HG02943 (cell line): ENCODE data around the gene GPR12.
"Not testable (repeated sequence)": the region's sequence is repeated elsewhere in the genome, so short reads cannot be mapped to it uniquely, and the experiment has no call there.

Experiments
- ATAC-seq: cut with Tn5 transposase; IDR thresholded peaks from one replicate; pipeline ENCODE4 v1.9.1; 2021; ENCODE audit warnings: mild to moderate bottlenecking, low read depth, moderate library complexity; ENCODE audit not compliant: unreplicated experiment

GPR12 gene

DNA sequence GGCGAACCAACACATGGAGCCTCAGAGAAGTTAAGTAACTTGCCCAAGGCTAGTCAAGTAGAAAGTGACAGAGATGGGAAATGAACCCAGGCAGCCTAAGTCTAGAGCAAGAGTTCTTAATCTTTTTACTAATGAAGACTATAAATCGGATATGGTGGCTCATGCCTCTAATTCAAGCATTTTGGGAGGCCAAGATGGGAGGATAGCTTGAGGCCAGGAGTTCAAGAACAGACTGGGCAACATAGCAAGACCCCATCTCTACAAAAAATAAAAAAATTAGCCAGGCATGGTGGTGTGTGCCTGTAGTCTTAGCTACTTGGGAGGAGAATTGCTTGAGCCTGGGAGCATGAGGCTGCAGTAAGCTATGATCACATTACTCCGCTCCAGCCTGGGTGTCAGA, 10.7 kb downstream of the GPR12 start:
- no peak for ATAC-seq

DNA sequence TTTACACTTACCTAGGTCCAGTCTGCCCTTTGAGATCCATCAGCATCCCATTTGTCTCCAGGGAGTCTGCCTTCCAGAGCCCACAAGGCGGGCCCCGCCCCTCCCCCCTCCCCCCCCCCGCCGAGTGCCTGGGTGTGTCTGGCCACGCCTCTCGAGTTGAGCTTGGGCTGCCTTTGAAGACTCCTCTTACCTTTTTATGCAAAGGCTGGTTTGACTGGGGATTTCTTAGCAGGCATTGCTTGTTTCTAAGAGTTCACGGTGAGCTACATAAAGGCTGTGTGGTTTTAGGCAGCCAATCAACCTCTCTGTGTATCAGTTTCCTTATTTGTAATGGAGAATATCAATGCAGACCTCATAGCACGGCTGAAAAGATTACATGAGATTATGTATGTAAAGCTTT, 11.3 kb downstream of the GPR12 start:
- ATAC-seq, result no peak

DNA sequence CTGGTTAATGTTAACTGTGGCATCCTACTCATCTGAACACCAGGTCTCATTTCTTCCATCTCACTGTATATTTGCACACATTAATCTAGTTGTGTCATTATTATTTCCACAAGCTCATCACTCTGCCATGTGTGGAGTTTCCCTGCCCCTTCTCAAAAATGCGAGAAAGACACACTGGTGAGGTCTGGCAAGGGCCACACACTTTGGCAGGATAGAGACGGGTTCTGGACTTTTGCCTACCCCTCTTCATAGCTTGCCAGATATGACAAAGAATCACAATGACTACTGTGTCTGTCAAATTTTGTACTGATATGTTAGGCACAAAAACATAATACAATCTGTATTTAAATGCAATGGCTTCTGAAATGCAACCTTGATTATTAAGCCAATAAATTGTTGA, 12.9 kb downstream of the GPR12 start:
- ATAC-seq, result no peak

DNA sequence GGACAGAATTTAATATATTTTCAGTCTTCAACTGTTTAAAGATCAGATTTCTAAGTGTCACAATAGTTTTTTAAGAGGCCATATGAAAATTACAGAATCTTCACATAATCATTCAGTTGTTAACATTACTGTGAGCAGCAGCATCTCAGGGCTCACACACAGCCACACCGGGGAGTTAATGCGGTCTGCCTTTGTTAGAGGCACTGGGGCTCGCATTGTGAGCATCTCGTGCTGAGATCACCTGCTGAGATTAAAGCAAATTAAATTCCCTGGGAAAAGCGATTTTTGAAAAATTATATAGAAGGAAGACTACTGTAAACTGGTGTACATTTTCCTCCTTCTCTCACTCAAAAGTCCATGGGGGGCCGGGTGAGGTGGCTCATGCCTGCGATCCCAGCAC, 16.6 kb downstream of the GPR12 start:
- no peak for ATAC-seq

DNA sequence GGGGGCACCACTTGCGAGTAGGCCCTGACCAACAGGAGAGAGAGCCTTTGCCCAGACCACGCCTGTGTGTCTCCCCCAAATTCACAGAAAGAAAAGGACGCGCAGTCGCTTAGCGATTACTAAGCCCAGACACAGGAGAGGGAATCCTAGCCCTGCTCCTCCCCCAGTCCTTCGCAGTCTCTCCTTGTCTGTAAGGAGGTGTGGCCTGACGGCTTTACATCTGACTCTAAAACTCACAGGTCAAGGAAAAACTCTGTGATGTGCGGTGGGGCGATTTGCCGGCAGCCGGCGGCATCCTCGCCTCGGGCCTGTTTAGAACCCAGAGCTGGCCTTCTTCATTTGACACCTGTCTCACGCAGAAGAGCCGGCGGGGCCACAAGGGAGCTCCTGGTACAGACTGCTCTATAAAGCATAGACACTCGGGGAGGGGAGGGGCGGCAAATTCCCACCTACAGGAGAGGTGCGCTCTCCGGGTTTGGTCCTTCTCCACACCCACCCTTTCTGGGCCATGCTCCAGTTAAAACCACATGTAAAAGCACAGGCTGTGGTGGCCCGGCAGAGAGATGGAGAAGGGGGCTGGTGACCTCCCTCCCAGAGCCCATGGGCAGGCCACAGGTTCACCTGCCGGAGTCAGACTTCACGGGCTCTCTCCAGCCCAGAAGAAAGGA, 17.8 kb downstream of the GPR12 start:
- no peak for ATAC-seq

DNA sequence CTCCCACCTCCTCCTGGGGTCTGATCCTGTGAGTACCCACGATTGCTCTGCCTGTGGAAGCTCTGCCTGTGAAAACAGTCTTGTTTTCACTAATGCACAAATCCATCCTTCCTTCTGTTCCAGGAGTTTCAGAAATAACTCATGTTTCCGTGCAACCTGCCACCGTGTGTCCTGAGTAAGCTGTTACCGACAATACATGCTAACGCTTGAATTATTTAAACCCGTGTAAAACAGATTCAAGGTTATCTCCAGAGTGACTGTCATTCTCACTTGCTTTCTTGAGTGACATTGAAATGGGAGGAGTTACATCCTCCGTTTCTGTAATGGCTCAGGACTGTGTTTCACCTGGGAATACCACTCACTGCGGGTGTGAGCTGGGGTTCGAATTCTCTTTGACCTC, 24.9 kb downstream of the GPR12 start:
- ATAC-seq, result no peak

DNA sequence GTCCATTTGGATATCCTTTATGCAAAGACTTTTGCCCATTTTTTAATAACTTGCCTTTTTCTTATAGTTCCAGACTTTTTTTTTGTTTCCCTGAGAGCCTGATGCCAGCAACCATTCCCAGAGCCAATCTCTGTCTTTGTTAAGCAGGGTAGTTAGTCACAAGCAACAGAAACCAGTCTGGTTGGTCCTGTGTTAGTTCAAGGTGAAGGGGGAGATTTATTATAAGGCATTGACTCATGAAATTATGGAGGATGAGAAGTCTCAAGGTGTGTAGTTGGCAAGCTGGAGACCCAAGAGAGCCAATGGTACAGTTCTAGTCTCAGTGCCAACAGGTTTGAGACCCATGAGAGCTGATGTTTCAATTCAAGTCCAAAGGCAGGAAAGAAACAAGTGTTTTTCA, 33.0 kb downstream of the GPR12 start:
- ATAC-seq, result no peak

DNA sequence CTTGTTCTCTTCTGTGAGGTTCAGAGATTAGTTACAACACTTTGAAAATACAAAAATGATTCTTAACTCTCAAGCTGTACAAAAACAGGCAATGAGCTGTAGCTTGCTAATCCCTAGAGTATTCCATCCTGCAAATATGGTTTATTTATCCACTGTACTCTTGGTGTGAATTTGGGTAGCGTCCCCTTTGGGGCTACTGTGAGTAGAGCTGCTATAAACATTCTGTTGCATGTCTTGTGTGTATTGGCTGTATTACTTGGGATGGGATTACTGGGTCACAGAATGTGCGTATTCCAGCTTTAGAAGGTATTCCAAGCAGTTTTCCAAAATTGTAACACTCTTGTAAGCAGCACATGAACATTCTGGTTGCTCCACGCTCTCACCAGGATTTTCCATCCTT, 33.5 kb downstream of the GPR12 start:
- ATAC-seq, result no peak

DNA sequence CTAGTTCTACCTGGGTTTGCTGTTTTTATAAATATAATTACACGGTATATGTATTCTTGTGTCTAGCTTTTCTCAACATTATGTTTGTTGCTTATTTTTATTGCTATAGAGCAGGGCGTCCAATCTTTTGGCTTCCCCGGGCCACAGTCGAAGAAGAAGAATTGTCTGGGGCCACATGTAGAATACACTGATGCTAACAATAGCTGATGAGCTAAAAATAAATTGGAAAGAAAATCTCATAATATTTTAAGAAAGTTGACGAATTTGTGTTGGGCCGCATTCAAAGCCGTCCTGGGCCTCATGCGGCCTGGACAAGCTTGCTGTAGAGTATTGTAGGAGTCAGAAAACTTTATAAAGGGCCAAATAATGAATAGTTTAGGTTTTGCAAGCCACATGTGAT, 33.9 kb downstream of the GPR12 start:
- no peak for ATAC-seq

DNA sequence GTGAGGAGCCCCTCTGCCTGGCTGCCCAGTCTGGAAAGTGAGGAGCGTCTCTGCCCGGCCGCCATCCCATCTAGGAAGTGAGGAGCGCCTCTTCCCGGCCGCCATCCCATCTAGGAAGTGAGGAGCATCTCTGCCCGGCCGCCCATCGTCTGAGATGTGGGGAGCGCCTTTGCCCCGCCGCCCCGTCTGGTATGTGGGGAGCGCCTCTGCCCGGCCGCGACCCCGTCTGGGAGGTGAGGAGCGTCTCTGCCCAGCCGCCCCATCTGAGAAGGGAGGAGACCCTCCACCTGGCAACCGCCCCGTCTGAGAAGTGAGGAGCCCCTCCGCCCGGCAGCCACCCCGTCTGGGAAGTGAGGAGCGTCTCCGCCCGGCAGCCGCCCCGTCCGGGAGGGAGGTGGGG, 37.0 kb downstream of the GPR12 start:
- ATAC-seq, result not testable (repeated sequence)

DNA sequence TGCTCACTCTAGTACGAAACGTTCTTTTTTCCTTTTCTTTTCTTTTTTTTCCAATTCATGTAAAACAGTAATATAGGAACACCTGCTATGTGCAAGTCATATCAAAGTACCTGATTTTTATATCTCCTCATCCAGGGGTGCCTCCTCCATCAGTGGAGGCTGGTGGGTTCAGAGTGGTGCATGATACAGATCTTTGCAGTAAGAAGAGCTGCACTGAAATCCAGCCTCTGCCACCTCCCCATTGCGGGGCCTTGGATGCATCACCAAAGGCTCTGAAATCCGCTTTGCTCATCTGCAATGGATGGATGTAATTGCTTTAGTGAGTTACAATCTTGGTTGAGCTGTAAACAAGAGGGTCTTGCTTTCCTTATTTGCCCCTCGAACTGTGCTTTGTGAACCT, 38.3 kb downstream of the GPR12 start:
- no peak for ATAC-seq

DNA sequence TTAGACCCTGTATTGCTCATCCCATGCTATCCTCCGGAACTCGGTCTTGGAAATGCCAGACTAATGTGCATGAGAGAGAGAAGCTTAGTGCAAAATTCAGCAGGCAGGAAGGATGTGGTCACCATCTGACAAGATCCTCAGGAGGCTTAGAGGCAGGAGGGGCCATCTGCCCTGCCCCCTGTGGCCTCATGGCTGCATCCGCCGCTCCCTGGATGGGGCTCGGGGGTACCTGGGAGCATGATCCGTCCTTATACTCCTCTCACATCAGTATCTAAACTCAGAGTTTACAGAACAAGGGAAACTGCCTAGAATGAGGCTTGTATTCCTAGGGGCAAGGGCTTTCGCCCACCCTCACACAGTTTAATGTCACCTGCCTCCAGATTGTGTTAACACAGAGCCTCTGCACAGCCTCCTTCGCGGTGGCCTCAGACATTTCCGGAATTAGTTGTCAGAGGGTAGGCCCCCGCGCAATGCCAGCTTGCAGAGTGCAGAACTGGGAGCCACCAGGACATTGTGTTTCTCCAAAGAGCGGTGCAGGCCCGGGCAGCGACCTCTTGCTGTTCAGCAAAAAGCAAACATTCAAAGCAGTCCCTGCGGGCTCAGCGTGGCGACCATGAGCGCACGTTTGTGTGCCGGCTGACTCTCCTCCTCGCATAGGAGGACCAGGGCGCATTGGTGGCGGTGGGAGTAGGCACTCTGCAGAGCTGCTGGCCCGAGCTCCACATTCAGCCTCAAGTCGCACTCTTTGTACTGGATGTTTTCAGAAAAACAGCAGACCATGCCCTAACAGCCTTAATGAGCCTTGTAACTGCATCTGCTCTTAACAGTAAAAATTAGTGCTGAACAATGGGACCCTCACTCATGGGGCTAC, 39.1 kb downstream of the GPR12 start:
- no peak for ATAC-seq

DNA sequence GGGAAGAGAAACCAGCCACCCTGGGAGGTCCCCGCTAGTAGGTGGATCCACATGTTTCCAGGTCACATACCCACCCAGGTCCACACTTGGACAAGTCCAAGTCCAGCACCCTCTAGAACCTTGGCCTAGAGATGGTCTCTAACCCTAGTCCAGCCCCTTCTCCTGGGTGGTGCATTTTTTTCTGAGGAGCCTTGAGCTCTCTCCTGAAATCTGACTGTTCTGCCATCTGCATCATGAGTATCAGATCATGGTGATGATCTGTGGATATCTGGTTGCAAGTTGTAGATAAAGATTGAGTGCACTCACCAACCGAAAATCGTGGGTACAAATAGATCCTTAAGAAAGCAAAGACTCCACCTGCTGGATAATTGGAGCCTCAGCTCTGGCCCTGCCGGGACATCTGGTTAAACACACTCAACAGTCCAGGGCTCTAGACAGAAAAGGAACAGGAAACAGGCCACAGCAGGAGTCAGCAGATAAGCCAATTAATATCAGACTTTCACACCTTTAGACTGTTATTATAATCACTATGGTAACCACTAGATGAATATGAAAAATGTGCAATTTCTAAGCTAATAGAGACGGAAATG, 41.1 kb downstream of the GPR12 start:
- ATAC-seq, result no peak

DNA sequence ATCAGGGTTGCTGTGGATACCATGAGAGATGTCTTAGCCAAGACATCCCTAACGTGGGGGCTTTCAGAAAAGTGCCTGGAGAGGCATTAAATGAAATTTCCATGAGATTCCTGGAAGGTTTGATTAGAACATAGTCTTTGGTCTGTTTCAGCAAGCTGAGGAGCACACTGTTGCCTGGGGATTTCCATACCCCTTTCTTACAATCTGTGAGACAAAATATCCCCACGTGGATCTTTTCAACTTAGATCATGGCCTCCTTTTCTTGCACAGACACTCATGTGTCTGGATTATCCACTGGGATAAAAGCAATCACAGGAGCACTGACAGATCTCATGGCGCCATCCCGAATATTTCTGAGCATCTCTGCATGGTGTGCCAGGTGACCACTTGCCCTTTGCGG, 41.7 kb downstream of the GPR12 start:
- ATAC-seq, result no peak

DNA sequence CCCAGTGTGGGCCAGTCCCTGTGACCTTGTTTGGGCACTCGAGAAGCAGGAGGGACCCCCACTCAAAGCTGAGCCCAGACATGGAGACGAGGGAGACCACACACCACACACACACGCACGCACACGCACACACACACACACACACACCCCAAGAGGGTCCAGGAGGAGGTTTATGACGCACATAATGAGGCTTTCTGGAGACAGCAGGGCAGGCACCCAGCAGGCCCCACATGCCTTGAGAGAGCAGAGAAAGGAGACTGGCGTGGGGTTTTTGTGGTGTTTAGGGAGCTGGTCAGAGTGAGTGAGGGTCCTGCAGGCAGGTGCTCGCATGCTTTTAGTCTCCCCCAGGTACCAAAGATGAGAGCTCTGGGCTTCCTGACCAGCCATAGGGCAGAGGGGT, 42.4 kb downstream of the GPR12 start:
- no peak for ATAC-seq

DNA sequence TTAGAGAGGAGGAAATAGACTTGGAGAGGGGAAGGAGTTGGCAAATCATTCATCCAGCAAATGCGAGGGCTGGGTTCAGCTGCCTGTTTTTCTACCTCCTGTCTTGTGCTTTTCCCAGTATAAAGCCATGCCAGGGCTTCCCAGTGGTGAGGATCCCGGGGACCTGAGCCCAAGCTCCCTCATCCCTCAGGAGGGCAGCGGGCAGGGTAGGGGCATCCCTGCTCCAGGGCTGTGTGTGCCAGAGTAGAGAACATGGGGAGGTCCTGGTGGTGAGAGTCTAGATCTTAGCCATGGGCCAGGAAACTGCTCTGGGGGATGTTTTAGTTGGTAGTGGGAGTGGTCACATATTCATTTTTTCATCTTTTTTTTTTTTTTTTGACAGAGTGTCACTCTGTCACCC, 43.6 kb downstream of the GPR12 start:
- ATAC-seq, result no peak

DNA sequence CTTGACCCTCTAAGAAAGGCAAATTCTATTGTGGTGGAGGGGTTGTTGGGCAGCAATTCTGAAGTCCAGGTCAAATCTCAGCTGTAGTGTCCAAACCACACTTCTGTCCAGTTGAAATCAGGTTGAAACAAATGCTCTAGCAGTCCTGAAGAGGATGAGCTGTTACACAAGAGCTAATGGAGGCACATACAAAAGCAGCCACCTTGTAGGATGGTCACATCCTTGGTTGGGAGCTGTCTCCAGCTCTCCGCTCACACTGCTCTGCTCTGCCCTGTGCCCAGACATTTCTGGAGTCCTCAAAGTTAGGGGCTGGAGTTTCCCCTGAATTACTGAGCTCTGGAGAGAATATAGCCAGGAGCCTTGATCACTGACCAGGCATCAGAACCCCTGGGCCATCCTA, 47.2 kb downstream of the GPR12 start:
- ATAC-seq, result no peak

DNA sequence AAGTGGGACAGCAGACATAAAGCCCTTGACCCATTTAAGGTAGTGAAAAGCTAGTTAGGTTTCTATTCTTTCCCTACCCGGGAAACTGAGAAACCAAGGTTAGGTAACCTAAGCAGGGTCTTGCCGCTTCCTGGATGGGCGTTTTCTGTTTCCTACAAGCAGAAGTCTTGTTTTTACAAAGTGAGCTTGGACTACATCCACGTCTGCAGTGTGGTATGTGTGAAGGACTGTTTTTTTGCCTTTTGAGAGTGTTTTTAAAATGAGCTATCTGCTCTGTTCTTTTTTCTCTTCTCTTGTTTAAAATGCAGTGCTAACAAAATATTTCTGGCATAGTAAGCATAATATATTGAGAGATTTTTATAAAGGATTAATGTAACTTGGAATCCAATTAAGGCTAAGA, 49.4 kb downstream of the GPR12 start:
- ATAC-seq, result no peak

DNA sequence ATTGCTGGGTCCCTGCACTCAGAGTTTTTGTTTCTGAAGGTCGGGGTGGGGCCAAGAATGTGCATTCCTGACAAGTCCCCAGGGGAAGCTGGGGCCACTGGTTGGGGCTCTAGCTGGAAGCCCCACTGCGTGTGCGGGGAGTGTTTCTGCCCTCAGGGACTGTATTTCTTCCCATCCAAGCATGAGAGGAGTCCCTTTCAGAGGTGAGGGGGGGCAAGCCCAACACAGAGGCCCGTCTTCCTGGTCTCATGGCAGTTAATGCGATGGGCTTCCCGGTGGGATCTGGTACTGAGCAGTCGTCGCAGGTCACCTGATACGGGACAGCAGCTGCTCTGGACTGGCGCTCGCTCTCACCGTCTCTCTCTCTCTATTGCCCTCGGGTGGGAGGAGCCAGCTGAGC, 50.4 kb downstream of the GPR12 start:
- no peak for ATAC-seq

DNA sequence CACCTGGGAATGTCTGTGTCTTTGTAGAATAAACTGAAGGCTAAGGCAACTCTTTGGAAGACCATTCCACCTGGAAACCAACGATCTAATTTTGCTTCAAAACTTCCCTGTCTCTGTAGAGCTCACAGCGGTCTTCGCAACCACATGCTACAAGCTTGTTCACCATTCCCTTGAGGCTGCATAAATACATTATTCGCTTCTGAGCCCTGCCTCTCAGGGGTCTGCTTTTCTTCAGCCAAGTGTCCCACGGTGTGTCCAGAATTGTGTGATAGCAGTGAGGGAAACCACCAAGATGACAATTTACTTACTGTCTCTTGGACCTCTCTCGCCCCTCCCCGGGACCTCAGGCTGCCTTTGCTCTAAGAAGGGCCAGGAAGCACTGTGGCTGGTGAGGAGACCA, 51.1 kb downstream of the GPR12 start:
- no peak for ATAC-seq

DNA sequence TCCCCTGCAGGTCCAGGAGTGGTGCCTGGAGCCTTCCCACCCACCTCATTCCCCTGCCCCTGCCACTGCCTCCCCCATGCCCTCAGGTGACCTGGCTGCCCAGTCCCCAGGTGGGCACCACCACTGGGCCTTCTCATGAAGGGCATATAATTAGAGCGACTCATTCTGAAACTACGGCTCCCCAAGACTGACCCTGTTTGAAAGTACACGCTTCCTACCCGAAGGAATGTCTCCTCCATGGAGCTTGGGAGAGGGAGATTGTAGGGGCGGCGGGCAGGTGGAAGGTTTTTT, 52.6 kb downstream of the GPR12 start:
- no peak for ATAC-seq
